Measurements from ENCODE around the gene PPP2R5B. TPM values are rescaled to one million over a fixed set of nuclear protein-coding genes. Genes with fewer than 3 reads are reported as not detected.

PPP2R5B gene
- total and polyA plus RNA-seq, 9 of the 15 experiments (the other 6 are each of a cell fraction or from before 2014, with no cell fraction given), result 0.10 to 7.8 (median 3.3) TPM

DNA sequence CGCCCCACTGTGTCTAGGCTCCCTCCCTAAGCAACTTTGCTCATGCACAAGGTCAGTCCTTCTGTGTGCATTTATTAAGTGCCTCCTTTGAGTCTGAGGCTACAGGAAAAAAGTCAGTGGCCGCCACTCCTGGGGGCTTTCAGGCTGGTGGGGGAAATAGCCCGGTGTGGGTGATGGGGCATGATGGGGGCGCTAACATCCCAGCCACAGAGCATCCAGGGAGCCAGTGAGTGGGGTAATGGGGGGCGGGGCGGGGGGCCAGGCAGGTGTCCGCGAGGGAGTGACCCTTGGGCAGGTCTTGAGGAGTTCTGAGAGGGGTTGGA is 36.1 kb upstream of the PPP2R5B start (continued):
- TF ChIP-seq, protein P1, sequence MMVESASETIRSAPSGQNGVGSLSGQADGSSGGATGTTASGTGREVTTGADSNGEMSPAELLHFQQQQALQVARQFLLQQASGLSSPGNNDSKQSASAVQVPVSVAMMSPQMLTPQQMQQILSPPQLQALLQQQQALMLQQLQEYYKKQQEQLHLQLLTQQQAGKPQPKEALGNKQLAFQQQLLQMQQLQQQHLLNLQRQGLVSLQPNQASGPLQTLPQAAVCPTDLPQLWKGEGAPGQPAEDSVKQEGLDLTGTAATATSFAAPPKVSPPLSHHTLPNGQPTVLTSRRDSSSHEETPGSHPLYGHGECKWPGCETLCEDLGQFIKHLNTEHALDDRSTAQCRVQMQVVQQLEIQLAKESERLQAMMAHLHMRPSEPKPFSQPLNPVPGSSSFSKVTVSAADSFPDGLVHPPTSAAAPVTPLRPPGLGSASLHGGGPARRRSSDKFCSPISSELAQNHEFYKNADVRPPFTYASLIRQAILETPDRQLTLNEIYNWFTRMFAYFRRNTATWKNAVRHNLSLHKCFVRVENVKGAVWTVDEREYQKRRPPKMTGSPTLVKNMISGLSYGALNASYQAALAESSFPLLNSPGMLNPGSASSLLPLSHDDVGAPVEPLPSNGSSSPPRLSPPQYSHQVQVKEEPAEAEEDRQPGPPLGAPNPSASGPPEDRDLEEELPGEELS (CRISPR knock-in tag; IDR thresholded peaks at IDR 0.05; ENCODE audit: borderline replicate concordance), result no peak

DNA sequence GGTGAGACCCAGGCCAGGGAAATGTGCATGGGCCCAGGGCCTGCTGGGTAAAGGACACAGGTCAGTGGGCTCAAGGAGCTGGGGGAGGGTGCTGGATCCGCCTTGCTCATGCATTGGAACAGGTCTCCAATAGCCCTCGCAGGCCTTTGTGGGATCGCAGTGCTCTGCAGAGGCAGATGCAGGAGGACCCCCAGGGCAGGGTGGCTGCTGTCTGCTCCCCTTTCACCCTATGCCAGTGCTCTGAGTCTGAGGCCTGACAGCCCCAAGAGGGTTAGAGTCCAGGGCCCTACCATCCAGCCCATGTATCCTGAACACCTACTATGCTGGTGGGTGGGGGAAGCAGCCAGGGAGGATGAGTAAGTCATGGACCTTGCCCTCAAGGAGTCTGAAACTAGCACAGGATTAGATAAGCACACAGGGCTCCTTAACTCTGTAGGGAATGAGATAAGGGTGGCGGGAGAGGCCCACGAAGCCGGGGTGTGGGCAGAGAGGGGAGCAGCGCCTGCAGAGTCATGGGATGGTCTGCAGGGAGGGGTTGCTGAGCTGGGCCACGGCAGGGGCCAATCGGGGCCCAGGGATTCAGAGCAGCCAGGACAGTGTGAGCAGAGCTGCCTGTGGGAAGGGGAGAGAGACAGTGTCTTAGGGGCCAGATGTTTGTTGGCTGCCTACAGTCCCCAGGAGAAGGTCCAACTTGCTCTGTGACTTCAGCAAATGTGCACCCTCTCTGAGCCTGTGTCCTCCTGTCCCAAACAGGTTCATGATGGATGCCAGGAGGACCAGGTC is 35.6 kb upstream of the PPP2R5B start:
- ATAC-seq (peak; percentile 79), FAIRE-seq (peak; percentile 100), DNase-seq (ENCODE audit: extremely low read depth in 1 of 4, low spot score in 3 of 4) (peak; percentile 92 to 98 (median 95))
- Histone ChIP-seq H4K20me1 (replicated peaks; ENCODE audit: control insufficient read depth, insufficient read depth, low read length) (no peaks in the 10 kb centered on the region), H3K27me3 (ENCODE audit: control insufficient read depth in 2 of 2, insufficient read depth in 2 of 2, low read length in 2 of 2) (no peaks in the 10 kb centered on the region), H3K4me2 (ENCODE audit: insufficient read depth, low read length) (peak overlapping the region; percentile 91), H2AFZ (ENCODE audit: low read depth, low read length) (peak overlapping the region; percentile 64; the same call in 1 of the 2 replicates), H3K79me2 (ENCODE audit: control insufficient read depth, insufficient read depth, low read length) (no peaks in the 10 kb centered on the region), H3K4me3 (no peak overlapping the region; the same call in 1 of the 2 replicates), H3K36me3 (ENCODE audit: control insufficient read depth, insufficient read depth, low read length) (no peaks in the 10 kb centered on the region), H3K4me1 (replicated peaks in 1 of 2; ENCODE audit: control insufficient read depth in 2 of 2, insufficient read depth in 2 of 2, low read length in 2 of 2) (peaks cover 44 to 86% of the 10 kb centered on the region in 2 experiments), H3K9ac (ENCODE audit: insufficient read depth in 1 of 2, low read depth in 2 of 2, low read length in 2 of 2) (peak overlapping the region; percentile 70 to 86; a peak in 3 of 4 replicates), H3K27ac (ENCODE audit: extremely low read depth, low read depth, low read length) (peak overlapping the region; percentile 82), H3K9me3 (replicated peaks; ENCODE audit: control insufficient read depth, insufficient read depth, low read depth, low read length) (no peaks in the 10 kb centered on the region), H3K9me1 (ENCODE audit: control insufficient read depth, insufficient read depth, low read length) (no peaks in the 10 kb centered on the region)
- POLR2A ChIA-PET, result interaction anchor here (0.6 to 3.4 kb wide), 5 partner anchors 11 to 89 kb away, joined by 4 to 28 read pairs (median 5); partner anchors contain the start of gene EHD1
- no TSS peak for BruUV-seq (replicated peaks)
- WGBS (ENCODE audit: insufficient coverage, low coverage, missing lambda C conversion rate), result 2% methylated on average over 9 of the region's 9 CpGs
- in situ Hi-C loops (cut with MboI), result no loop called here
- CTCF ChIA-PET (ENCODE audit: low intra/inter-chr PET ratio), result no interaction called here
- intact Hi-C loops (cut with micrococcal nuclease), result loop anchor here (1.0 to 10.0 kb wide), 5 partner anchors 18 to 226 kb away; partner anchors contain the start of genes ATG2A, SF1, TM7SF2 and ZNHIT2
- TF ChIP-seq ATF1 (CRISPR knock-in tag; IDR thresholded peaks at IDR 0.05) (no peak), ATF1 (tag; IDR thresholded peaks at IDR 0.05) (peak; percentile 67), ZNF311 (CRISPR knock-in tag; IDR thresholded peaks at IDR 0.05) (0 out of 2 replicates have a peak, but pooled peaks have one; percentile 30), ZNF239 (CRISPR knock-in tag; IDR thresholded peaks at IDR 0.05) (0 out of 2 replicates have a peak, but pooled peaks have one; percentile 15)
- TF ChIP-seq, protein P2, sequence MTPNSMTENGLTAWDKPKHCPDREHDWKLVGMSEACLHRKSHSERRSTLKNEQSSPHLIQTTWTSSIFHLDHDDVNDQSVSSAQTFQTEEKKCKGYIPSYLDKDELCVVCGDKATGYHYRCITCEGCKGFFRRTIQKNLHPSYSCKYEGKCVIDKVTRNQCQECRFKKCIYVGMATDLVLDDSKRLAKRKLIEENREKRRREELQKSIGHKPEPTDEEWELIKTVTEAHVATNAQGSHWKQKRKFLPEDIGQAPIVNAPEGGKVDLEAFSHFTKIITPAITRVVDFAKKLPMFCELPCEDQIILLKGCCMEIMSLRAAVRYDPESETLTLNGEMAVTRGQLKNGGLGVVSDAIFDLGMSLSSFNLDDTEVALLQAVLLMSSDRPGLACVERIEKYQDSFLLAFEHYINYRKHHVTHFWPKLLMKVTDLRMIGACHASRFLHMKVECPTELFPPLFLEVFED (CRISPR knock-in tag; conservative IDR thresholded peaks at IDR 0.05), result peak; percentile 35
- TF ChIP-seq, protein P3, sequence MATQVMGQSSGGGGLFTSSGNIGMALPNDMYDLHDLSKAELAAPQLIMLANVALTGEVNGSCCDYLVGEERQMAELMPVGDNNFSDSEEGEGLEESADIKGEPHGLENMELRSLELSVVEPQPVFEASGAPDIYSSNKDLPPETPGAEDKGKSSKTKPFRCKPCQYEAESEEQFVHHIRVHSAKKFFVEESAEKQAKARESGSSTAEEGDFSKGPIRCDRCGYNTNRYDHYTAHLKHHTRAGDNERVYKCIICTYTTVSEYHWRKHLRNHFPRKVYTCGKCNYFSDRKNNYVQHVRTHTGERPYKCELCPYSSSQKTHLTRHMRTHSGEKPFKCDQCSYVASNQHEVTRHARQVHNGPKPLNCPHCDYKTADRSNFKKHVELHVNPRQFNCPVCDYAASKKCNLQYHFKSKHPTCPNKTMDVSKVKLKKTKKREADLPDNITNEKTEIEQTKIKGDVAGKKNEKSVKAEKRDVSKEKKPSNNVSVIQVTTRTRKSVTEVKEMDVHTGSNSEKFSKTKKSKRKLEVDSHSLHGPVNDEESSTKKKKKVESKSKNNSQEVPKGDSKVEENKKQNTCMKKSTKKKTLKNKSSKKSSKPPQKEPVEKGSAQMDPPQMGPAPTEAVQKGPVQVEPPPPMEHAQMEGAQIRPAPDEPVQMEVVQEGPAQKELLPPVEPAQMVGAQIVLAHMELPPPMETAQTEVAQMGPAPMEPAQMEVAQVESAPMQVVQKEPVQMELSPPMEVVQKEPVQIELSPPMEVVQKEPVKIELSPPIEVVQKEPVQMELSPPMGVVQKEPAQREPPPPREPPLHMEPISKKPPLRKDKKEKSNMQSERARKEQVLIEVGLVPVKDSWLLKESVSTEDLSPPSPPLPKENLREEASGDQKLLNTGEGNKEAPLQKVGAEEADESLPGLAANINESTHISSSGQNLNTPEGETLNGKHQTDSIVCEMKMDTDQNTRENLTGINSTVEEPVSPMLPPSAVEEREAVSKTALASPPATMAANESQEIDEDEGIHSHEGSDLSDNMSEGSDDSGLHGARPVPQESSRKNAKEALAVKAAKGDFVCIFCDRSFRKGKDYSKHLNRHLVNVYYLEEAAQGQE (IDR thresholded peaks at IDR 0.05; ENCODE audit: borderline replicate concordance), result peak; percentile 35; the same call in 1 of the 2 replicates
- TF ChIP-seq, protein P3 (CRISPR knock-in tag; IDR thresholded peaks at IDR 0.05; ENCODE audit: low read depth), result no peak
